DND-41 (cell line): ENCODE data around the gene CASKIN2.

Source experiments
- EZH2 ChIP-seq: IDR thresholded peaks from 3 replicates; pipeline ENCODE4 v1.6.1; 2012; ENCODE audit warnings: borderline replicate concordance, low read depth, mild to moderate bottlenecking, moderate library complexity, low read length, inconsistent platforms; ENCODE audit not compliant: severe bottlenecking
- TF ChIP-seq, protein P1 (sequence below): IDR thresholded peaks from 2 replicates; pipeline ENCODE4 v1.5.1; 2012; ENCODE audit warnings: borderline replicate concordance, low read length, moderate library complexity, mild to moderate bottlenecking; ENCODE audit not compliant: poor library complexity, severe bottlenecking; ENCODE audit errors: extremely low read depth

DNA sequence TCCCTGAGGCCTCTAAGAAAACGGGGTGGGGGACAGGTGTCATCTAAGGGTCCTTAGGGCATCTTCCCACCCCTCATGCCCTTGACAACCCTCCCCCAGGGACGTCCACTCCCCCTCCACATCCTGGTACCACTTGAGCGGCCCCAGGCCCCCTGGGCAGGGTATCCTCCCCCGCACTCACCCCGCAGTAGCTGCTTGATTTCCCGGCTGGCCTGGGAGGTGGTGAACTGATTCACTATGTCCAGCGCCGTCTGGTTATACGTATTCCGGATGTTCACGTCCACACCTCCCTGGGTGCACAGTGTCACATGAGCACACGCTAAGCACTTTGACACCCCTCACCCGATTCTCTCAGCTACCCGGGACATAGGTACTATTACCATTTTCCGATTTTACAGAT is 9.7 kb downstream of the CASKIN2 start:
- TF ChIP-seq, protein P1, sequence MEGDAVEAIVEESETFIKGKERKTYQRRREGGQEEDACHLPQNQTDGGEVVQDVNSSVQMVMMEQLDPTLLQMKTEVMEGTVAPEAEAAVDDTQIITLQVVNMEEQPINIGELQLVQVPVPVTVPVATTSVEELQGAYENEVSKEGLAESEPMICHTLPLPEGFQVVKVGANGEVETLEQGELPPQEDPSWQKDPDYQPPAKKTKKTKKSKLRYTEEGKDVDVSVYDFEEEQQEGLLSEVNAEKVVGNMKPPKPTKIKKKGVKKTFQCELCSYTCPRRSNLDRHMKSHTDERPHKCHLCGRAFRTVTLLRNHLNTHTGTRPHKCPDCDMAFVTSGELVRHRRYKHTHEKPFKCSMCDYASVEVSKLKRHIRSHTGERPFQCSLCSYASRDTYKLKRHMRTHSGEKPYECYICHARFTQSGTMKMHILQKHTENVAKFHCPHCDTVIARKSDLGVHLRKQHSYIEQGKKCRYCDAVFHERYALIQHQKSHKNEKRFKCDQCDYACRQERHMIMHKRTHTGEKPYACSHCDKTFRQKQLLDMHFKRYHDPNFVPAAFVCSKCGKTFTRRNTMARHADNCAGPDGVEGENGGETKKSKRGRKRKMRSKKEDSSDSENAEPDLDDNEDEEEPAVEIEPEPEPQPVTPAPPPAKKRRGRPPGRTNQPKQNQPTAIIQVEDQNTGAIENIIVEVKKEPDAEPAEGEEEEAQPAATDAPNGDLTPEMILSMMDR: no peak
- no peak for TF ChIP-seq EZH2
